ENCODE results near the gene OPRM1.

OPRM1 gene

GRCh38 chr6:154258064-154258757 lies 219.2 kb downstream of the OPRM1 start:
- TF ChIP-seq SIN3A (IDR thresholded peaks at IDR 0.05; ENCODE audit: borderline replicate concordance, insufficient read depth, low read length) = no peak
- TF ChIP-seq TAF1 (IDR thresholded peaks at IDR 0.05; ENCODE audit: borderline replicate concordance, insufficient read depth, low read length) = no peak
- no peak for TF ChIP-seq REST (IDR thresholded peaks at IDR 0.05; ENCODE audit: insufficient read depth in 1 of 2, low read depth in 2 of 2, low read length in 2 of 2)

GRCh38 chr6:154261688-154262397 lies 222.8 kb downstream of the OPRM1 start:
- TF ChIP-seq FOXP2 (optimal IDR thresholded peaks at IDR 0.05; ENCODE audit: borderline replicate concordance, extremely low read depth, extremely low read length, insufficient read depth) (no peak), REST (IDR thresholded peaks at IDR 0.05; ENCODE audit: insufficient read depth in 1 of 2, low read depth in 2 of 2, low read length in 2 of 2) (no peak), SIN3A (IDR thresholded peaks at IDR 0.05; ENCODE audit: borderline replicate concordance, insufficient read depth, low read length) (no peak)

- TF ChIP-seq FOXP2 (optimal IDR thresholded peaks at IDR 0.05; ENCODE audit: borderline replicate concordance, extremely low read depth, extremely low read length, insufficient read depth) = no peak
- TF ChIP-seq POLR2AphosphoS5 (IDR thresholded peaks at IDR 0.05; ENCODE audit: low read depth, low read length) = no peak
- no peak for TF ChIP-seq TAF1 (IDR thresholded peaks at IDR 0.05; ENCODE audit: borderline replicate concordance, insufficient read depth, low read length)
- no peak for TF ChIP-seq SIN3A (IDR thresholded peaks at IDR 0.05; ENCODE audit: borderline replicate concordance, insufficient read depth, low read length)
- TF ChIP-seq REST (IDR thresholded peaks at IDR 0.05; ENCODE audit: insufficient read depth in 1 of 2, low read depth in 2 of 2, low read length in 2 of 2) = no peak
Observed at GRCh38 chr6:154266560-154267099, 227.6 kb downstream of the OPRM1 start.

GRCh38 chr6:154267508-154268106 lies 228.6 kb downstream of the OPRM1 start:
- no peak for TF ChIP-seq POLR2AphosphoS5 (IDR thresholded peaks at IDR 0.05; ENCODE audit: low read depth, low read length)
- no peak for TF ChIP-seq REST (IDR thresholded peaks at IDR 0.05; ENCODE audit: insufficient read depth in 1 of 2, low read depth in 2 of 2, low read length in 2 of 2)
- no peak for TF ChIP-seq SIN3A (IDR thresholded peaks at IDR 0.05; ENCODE audit: borderline replicate concordance, insufficient read depth, low read length)
- no peak for TF ChIP-seq TAF1 (IDR thresholded peaks at IDR 0.05; ENCODE audit: borderline replicate concordance, insufficient read depth, low read length)
- TF ChIP-seq FOXP2 (optimal IDR thresholded peaks at IDR 0.05; ENCODE audit: borderline replicate concordance, extremely low read depth, extremely low read length, insufficient read depth) = no peak
